HG02870 (cell line): ENCODE measurements around the gene EEPD1.

Experiments
- ATAC-seq: cut with Tn5 transposase; IDR thresholded peaks from one replicate; pipeline ENCODE4 v1.9.1; 2021; ENCODE audit warnings: mild to moderate bottlenecking, moderate library complexity; ENCODE audit not compliant: unreplicated experiment

Gene EEPD1

DNA sequence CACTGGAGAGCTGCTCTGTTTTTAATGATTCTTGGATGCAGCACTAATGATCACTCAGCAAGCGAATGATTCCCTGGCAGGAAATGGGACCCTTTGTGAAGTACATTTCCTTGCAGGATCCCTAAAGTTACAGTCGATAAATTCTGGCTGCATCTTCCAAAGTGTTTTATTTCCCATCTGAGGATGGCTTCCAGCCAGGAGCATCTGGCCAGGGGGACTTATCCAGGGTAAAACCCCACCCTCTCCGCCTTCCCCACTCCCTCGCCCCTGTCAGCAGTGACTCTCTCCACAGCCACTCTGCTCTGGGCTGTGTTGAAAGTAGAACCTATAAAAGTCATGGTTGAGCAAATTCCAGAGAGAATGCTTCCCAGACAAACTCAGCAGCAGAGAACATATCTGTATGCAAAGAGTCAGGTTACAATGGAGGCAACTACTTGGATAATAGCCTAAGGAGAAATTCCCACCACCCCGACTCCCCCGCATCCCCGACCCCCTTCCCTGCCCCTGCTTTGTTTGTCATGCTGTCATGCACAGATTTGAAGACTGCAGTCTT, 125.6 kb downstream of the EEPD1 start:
- no peak for ATAC-seq

DNA sequence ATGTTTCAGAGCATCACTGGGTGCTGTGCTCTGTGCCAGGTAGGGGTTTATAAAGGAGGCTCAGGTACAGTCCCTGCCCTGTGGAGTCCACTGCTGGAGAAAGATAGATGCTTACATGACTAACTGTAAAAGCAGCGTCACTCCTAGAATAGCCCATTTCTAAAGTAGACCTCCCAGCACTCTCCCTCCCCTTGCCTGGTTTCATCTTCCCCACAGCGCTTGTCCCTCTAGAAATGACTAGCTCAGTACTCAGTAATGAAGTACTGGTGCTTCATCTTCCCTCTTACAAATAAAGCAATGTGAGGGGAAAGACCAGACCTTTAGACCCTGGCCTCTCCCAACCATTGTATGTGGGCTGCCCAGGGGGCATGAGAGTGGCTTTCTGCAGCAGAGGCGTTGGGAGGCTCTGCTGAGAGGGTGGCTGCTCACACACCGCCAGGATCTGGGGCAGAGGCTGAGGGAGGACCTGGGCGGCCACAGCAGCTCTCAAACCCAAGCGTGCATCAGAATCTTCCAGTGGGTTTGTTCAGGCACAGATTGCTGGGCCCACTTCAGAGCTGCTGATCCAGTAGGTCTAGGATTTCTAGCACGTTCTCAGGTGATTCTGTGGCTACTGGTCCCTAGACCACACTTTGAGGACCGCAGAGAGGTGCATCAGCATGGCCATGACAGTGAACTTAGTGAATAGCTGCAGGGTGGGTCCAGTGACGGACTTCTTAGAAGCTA, 126.3 kb downstream of the EEPD1 start:
- peak; percentile 85 for ATAC-seq

DNA sequence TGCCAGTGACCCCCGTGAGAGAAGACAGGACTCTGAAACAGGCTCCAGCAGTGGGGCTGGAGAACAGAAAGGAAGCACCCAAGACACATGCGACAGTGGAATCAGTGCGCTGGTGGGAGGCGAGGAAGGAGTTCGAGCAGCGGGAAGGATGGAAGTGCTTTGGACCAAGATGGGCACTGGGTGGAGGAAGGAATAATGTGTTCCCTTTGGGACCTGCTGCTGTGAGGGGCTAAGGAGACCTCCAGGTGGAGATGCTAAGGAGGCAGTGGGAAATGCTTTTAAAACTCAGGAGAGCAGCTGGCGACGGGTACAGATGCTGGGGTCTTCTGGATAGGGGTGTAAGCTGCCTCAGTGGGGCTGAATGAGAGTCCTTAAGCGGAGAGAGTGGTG, 126.9 kb downstream of the EEPD1 start:
- ATAC-seq: no peak

DNA sequence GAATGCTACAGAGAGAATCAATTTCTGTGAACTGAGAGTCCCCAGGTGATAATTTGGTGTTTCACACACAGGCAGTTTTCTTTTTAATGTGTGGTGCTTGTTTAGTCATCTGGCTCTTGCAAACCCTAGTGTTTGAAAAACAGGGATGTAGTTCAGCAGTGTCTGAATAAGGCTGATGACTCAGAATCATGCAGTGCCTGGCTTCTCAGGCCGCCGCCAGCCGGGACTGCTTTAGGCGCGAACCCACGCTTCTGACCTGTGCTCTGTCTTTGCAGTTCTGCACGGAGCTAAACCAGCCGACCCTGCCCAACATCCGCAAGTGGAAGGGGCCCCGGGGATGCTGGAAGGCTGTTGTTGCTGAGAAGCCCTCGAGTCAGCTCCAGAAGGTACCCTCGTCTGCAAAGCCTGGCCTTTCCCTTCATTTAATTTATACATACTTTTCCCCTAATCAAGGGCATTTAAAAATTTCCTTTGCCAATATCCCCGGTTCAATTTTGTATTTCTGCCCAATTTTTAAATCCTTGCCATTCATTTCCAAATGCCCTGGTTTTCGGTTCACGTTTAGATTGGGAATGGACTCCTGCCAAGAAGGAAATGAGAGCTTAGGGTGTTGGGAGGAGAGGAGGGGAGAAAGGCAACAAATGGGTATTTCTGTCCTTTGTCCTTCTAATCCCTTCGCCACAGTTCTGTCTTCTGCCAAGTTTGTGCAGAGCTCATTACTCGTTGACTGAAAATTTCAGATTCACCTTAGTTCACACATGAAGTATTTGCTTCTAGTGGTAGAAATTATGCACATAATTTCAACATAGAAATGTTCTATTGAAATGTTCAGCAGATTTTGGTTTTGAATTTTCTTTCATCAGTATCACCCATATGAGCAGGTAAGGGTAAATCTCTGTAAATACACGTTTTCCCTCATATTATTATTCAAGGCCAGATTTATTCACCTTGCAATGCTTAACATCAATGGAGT, 128.1 kb downstream of the EEPD1 start:
- peak; percentile 34 for ATAC-seq

DNA sequence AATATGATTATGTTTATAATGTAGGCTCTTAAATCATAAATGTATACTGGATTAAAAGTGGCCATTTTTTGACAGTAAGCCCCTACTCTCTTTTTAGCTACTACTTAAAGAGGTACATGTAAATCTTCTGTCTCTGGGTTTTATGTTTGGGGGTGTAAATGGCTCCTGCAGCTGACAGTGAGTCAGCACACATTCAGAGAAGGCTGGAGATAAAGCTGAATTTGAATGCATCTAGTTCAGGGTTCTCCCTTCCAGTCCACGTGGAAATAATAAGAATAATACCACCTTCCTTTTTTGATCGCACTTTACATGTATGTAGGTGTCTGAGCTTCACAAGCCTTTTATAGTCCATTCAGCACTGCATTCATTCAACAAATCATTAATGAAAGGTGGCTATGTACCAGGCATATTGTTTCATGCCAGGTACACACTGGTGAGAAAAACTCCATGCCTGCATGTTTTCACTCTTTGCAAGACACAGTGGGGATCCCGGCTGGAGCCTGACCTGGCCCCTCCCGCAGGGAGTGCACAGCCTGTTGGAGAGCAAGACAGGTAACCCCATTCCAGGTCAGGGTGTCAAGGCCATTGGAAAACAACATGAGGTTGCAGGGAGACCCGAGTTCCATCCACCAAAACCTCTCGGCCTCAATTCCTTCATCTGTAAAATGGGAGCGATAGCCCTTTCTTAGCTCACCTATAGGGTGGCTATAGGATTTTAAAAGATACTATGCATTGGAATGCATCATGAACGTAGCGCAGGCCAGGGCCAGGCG, 129.1 kb downstream of the EEPD1 start:
- no peak for ATAC-seq

DNA sequence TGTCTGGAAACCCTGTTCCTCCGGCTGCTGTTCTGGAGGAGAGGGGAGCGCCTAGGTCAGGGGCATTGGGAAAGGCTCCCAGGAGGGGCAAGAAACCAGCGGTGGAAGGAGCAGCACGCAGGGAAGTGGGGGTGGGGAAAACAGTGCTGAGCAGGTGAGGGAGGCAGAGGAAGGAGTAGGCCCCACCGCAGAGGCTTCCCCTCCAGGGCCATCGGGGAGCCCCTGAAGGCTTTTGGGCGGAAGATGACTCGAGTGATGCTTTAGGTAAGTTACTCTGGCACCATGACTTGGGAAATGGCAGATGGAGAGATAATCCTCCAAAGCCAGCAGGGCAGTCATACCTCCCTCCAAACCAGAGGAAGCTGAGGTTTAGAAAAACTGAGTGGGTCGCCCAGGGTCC, 130.1 kb downstream of the EEPD1 start:
- ATAC-seq: no peak

DNA sequence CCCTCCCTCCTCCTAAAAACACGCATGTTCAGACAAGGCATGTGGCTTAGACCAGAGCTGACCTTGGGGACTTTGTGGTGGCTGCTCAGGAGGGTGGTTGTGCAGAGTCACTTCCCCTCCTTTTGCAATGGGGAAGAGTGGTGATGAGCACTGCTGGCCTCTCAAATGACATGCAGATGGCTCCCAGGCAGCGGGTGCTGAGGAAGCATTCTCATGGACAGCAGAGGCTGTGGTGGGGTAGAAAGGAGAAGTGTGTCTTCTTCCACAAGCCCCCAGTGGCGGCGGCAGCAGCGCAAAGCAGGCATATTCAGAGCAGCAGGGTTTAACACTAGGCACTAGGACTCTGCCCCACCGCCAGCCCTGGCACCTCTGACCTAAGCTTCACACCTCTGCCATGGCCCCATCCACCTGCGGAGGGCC, 130.7 kb downstream of the EEPD1 start:
- peak; percentile 32 for ATAC-seq

DNA sequence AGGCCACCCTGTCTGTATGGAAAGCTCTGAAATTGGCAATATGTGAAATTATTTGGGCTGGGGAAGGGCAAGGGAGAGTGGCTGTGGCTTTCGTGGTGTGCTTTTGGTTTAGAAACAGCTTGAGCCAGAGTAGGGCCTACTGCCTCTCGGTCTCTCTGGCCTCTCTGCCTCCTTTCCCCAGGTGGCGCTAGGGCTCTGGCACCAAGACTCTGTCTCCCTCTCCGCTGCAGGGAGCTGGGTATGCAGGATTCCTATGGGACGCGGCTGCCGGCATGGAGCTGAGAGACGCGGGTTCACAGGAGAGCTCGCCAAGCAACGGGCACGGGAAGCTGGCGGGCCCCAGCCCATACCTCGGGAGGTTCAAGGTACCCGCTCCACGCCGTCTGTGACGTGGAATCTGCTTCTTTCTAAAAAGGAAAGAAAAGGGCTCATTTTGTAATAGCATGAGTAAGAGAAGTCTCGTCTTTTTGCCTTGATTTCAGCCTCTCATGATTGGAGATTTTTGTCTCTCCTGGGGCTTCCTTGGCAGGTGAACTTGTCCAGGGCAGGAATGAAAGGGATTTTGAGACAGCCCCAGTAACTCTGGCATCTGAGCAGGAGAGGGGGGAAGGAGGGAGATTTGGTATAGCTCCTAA, 131.5 kb downstream of the EEPD1 start:
- ATAC-seq: no peak

DNA sequence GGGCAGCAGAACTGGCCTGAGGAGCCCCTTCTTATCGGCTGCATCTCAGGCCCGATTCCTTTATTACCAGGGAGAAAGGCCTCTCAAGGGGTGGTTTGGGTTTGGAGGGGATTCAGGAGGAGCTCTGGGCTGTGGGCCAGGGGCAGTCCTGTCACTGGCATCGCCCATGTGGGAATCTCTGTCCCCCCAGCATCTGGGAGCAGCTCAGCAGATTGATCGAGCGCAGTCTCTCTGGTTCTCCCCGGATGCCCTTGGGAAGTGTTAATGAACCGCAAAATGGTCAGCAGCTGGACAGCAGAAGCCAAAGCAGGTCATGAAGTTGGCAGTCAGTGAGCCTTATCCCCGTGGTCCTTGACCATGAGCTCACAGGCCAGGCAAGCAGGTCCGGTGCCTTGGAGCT, 132.2 kb downstream of the EEPD1 start:
- no peak for ATAC-seq

DNA sequence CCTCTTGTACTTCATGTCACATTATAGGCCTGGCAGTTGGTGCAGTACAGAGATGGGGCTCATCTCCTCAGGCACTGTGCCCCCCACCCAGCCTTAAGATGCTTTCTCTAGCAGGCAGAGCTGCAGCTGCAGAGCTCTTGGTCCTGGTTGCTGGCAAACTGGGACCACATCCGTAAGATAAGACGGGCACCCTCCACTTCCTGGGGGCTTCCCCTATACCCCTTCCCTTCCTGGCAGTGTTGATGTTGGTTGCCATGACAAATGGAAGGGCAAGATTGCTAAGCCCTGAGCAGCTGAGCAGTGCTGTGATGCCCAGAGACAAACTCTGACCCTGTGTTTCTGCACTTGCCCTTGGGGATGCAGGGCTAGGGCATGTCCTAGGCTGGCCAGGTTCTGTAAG, 133.2 kb downstream of the EEPD1 start:
- no peak for ATAC-seq

DNA sequence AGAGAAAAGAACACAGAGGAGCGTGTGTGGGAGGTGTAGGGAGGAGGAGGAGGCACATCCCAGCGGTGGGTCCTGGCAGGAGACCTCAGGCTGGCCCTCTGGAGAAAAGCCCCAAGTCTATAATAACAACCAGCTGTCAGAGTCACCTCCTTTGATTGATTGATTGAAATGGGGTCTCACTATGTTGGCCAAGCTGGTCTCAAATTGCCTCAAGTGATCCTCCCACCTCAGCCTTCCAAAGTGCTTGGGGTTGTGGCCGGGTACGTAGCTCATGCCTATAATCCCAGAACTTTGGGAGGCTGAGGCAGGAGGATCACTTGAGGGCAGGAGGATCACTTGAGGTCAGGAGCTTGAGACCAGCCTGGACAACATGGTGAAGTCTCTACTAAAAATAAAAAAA, 133.6 kb downstream of the EEPD1 start:
- ATAC-seq: no peak

DNA sequence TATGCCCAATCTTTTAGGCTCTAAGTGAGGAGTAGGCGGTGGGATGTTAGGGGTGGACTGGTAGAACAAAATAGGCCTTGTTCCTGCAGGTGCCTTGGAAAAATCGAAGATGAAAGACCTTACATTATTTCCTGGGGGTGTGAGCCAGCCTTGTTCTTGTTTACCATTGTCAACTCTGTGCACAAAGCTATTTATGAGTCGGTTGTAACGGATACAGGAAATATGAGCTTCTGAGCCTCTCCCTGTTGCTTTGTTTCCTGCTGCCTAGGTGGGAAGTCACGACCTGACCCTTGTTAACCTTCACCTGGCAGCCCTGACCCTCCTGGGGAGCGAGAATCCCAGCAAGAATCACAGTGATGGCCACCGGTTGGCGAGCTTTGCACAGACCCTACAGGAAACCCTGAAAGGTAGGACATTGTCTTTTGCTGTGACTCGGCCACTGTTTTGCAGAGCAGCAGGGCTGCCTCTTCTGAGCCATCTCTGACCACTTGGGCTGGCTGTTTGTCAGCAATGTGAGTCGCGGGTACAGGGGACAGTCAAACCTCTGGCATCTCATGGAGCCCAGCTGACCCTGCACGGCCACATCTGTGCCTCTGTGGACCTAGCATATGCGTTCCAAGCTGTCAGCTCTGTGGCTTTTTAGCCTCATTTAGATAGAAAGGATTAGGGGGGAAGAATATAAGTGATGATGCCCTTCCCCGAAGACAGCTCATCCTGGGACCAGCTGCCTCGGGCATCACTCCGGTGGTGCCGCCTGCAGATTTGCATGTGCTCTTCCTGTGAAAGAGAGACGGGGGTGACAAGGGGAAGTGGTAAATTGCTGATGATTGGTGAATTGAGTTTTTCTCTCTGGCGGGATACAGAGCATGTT, 134.6 kb downstream of the EEPD1 start:
- no peak for ATAC-seq

DNA sequence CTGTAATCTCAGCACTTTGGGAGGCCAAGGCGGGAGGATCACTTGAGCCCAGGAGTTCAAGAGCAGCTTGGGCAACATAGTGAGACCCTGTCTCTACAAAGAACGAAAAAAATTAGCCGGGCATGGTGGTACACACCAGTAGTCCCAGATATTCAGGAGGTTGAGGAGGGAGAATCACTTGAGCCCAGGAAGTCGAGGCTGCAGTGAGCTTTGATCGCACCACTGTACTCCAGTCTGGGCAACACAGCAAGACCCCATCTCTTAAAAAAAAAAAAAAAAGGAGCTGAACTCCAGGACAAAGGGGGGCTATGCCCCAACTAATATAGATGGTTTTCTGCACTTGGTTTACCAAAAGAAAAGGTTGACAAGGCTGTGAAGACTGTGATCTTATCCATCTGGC, 135.4 kb downstream of the EEPD1 start:
- ATAC-seq: no peak

DNA sequence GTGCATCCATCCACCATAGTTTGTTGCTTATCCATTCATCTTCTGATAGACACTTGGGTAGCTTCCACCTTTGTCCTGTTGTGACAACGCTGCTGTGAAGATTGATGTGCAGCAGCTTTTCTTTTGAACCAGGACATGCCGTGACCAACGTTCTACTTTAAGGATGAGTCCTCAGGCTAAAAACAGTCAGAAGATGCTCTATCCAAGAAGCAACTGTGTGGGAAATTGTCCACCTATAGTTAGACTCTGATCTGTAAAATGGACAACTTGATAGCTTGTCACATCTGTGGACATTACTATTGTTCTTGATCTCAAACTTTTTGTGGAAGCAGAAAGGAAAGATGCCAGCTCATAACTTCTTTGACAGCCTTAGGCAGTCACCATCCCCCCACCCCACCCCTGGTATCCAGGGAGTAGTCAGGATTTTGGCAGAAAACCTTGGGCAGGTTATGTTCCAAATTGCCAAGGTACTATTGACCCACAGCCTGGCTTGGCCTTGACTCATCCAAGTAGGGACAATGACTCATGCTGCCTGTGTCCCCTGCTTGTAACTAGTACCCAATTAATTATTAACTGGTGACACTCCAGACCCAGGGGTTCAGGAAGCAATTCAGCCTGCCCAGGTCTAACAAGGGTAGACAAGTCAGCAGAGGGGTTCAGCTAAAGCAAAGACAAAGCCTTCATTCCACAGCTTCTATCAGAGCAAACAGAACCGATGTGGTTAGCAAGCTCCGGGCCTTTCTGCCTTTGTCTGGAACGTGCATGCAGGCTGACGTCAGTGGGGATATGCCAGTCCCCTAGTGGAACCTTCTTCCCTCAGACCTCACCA, 137.0 kb downstream of the EEPD1 start:
- ATAC-seq: no peak

DNA sequence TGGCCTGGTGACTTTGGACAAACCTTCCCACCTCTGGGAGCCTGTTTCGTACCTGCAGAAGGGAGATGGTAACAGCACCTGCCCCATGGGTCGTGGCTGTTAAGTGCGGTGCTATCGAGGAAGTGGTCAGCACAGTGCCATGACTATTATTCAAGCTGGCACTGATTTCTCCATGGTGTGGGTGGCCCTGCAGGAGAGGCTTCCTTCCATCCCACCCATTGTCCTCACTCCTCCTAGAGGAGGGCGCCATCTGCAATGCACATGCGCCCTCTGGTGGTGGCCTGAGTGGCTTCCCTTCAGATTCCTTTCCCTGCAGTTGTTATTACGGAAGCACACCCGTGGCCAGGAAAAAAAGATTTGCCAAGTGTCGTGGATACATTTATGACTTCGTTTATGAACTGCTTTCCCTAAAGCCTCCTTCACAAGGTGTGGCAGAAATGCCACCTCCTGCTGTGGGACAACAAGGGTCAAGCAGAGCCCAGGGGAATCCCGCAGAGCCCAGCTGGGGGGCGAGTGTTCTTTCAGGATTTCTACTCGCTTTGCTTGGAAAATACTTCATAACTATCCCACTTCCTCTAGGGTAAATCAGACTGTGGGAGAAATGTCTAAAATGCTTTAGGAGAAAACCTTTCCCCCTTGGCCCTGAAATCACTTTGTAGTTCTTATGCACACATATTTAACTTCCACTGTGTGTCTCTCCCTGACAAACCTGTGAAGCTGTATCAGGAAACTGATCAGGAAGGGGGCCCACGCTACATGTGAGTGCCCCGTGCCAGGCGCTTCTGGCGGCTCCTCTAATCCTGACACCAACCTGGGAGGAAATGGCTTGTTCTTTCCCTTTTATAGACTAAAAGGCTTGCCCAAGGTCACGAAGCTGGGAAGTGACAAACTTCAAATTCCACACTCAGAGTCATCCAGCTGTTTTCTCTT, 138.6 kb downstream of the EEPD1 start:
- no peak for ATAC-seq

DNA sequence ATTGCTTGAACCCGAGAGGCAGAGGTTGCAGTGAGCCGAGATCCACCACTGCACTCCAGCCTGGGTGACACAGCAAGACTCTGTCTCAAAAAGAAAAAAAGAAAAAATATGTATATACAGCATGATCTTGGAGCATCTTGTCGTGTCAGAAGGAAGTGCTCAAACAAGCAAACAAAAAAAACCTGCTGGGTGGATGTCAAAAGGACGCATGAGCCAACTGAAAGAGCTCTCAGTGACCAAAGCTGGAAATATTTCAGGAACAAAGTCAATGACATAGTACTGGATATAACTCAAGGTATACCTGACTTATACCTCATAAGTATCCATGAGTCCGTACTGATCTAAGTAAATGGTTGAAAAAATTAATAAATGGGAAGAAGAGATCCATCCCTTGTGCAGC, 142.0 kb downstream of the EEPD1 start:
- ATAC-seq: no peak

DNA sequence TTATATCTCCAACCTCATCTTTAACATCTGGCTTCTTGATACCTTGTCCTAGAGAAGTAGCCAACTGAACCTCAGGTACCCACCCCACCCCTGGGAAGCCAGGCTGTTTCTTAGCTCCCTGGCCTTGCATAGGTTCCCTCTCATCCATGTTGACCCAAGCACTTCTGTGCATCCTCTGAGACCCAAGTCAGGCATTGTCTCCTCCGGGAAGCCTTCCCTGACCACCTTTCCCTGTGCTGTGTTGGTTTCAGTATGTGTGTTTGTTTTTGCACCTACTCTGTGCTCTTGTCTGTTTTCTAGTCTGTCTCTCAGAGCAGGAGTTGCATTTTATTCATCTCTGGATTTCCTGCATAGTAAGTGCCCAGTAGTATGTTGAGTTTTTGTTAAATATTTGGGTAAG, 143.2 kb downstream of the EEPD1 start:
- ATAC-seq: no peak
